Stimulated activated CD4-positive, alpha-beta T cell treated with anti-CD3 and anti-CD28 coated beads, Interleukin-4, amount 100 ng/mL, for 48 hours (primary cell): Measurements from ENCODE around the gene DICER1.
"Not testable (repeated sequence)": the region's sequence is repeated elsewhere in the genome, so short reads cannot be mapped to it uniquely, and the experiment has no call there.

ENCODE experiments used
- DNase-seq, 2 donors: peaks; one replicate each; pipeline ENCODE4 v3.0.0-alpha.2; 2020; ENCODE audit warnings: low read depth in 2 of 2

DICER1 gene

DNA sequence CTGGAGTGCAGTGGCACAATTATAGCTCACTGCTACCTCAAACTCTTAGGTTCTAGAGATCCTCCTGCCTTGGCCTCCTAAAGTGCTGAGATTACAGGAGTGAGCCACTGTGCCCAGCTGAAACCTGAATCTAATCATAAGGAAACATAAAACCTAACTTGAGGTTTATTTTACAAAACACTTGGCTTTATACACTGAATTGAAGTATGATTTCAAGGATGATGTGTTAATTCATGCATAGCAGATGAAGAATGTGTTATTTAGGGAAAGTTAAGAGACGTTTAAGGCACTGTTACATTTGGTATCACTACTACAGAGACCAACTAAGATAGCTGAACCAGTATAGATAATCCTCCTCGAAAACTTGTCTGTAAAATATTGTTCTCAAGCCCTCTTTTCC lies 6.4 kb downstream of the DICER1 start:
- DNase-seq: no peak

DNA sequence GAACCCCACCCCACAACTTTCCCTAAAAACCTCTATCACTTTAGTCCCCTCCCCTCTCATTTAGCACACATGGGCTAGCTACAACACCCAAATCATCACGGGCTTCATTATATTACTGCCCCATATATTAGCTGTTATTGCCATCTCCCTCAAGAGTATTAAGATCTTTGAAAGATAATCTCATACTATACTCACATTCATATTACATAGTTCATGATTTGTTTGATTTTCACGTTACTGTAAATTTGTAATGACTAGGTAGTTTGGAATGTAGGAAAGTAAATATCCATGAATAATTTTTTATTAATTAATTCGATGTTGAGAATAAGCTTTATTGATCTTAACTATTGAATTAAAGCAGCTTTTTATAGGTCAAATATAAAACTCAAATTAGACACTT lies 7.9 kb downstream of the DICER1 start:
- DNase-seq: no peak

DNA sequence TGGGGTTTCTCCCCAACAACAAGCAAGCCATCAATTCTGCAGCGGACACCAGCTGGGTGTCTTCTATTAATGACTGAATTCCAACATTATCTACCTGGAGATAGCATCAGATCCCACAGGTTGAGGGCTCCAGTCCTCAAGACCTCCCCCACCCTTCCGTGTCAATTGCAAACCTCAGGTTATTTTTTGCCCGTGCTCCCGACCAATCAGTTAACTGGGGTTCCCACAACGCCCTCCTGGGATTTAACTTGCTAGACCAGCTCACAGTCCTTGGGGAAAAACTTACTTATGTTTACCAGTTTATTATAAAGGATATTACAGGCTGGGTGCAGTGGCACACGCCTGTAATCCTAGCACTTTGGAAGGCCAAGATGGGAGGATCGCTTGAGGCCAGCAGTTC lies 9.7 kb downstream of the DICER1 start:
- no peak for DNase-seq

DNA sequence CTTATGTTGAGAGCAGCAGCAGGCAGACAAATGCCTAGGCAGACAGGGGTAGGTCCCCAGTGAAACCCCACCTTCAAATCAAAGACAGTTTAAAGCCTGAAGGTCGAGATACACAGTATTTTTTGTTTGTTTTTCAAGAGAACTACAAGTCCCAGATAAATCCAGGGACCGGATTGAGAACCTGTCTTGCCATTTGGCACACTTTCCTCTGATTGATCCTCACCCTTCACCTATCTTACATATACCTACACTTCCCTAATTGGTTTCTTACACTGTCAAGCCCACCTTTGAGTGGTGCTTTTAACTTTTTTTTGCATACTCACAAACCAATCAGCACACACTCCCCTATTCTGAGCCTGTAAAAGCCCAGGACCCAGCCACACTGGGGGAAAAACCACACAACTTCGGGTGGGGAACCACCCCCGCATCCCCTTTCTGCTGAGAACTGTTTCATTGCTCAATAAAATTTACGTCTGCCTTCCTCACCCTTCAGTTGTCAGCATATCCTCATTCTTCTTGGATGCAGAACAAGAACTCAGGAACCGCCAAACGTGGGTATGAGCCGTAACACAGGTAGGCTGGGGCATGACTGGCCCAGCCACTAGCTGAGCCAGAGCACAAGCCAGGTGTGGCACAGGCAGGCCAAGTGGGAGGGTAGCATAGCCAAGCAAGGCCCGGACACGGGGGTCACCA lies 11.1 kb downstream of the DICER1 start:
- DNase-seq: no peak

DNA sequence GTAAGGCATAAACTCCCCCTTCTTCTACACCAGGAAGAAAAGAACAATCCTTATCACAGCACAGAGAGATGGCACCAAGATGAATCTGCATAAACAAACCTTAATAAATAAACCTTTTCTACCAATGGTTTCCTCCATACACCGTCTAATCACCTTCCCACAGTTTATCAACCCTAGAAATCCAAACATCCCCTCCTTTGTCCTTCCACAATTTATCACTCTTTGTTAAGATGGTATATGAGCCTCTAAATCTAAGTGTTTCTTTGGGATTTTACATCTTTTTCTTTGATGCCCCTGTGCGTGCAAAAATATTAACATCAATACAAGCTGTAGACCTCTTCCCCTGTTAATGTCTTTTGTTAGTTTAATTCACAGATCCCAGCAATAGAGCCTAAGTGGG lies 12.5 kb downstream of the DICER1 start:
- no peak for DNase-seq

DNA sequence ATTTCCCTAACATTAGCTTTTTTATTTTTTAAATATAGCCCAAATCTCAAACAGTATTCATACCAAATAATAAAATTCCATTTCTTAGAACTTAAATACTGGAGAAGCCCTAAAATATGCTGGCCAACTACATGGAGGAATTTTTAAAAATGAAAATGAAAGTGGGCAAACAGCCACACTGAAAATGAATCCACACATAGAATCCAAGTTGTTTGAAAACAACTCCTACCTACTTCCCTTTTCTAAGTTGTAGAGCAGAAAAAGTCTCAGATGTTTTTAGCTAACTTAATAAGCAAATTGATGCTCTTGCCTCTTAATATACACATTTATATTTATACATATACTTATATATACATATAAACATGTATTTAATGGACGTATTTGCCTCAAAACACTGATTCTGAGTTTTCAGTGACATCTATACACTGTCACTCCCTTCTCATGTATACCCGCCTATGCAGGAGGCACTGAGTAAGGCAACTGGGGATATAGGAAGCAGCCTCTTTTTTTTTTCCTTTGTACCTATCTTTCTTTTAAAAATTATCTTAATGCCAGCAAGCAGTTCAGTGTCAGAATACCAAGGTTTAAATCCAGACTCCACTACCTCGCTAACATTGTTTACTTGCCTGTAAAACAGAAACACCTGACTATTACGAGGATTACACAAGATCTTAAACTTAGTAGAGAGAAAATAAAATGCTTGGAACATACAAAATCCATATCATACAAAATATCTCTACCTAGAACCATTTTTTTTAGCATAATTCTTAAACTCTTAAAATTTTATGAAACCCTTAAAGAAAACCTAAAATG lies 13.3 kb downstream of the DICER1 start:
- no peak for DNase-seq

DNA sequence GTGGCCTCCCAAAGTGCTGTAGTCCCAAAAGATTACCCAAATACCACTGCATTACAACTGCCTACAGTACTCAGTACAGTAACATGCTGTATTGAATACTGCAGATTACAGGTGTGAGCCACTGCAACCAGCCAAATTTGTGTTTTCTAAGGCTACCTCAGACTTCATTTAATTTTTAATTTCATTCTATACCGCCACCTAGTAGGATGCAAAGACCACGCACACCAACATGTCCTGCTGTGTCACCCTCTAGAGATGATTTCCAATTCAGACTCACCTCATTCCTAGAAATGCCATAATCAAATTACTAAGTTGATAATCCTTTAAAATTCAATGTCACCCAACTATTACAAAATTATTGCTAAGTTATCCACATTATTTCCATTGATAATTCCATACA lies 15.1 kb downstream of the DICER1 start:
- no peak for DNase-seq

DNA sequence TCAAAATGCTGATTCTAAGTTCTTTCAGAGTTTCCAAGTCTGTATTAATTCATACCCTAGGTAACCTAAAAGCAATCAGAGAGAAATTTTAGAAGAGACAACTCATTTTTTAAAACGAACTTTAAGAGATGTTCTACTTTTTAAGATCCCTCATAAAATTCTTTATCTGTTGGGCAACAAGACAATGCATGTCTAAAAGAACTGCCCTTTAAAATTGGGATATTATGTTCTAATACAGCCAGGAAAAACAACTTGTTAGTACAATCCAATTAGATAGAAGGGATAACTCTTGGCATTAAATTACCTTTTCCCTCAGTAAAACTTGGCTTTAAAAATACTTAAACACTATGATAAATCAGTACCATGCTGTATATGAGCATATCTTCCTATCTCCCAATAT lies 15.6 kb downstream of the DICER1 start:
- no peak for DNase-seq

DNA sequence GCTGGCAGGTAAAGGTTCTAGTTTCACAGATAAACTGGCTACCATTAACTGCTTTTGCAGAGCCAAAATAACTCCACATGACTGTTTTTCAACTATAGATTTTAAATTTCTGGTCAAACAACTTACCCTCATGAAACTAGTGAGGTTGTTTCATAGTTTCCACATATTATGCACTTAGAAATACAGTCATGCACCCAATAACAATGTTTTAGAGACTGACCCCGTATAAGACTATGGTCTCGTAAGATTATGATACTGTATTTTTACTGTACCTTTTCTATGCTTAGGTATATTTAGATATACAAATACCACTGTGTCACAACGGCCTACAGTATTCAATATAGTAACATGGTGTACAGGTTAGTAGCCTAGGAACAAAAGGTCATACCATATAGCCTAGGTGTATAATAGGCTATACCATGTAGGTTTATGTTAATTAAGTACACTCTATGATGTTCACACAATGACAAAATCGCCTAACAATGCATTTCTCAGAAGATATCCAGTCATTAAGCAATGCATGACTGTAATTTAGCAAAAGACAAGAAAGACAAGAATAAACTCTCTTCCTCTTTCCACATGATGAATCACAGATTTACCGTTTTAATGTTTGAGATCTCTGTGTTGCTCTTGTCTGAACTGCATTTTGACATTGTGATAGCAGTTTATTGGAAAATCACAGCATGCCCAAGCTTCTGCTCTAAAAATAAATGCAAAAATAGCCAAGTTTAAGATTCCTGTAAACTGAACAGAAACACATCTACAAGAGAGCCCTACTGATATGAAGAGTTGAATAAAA lies 17.1 kb downstream of the DICER1 start:
- no peak for DNase-seq

DNA sequence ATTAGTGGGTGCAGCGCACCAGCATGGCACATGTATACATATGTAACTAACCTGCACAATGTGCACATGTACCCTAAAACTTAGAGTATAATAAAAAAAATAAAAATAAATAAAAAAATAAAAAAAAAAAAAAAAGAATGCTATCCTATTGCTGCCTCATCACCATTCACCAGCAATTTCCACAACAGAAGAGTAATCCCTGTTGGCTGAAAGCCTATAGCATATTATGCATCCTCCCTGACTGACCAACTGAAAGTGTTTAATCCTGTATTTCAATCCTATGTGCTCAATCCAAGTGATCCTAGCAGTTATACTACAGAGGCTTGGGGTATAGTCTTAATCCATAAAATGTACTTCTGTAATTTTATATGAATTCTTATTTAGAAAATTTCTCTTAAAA lies 18.5 kb downstream of the DICER1 start:
- no peak for DNase-seq

DNA sequence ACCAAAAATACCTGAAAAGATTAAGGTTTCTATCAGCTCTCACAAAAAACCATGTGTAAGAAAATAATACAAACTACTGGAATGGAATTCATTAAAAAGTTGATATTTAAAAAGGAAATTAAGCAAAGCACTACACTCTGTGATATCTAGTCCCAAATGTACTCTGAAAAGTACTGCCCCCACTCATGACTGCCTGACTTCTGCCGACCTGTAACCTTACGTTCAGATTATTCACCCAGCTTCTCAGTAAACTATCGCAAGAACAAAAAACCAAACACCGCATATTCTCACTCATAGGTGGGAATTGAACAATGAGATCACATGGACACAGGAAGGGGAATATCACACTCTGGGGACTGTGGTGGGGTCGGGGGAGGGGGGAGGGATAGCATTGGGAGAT lies 18.9 kb downstream of the DICER1 start:
- DNase-seq: not testable (repeated sequence)

DNA sequence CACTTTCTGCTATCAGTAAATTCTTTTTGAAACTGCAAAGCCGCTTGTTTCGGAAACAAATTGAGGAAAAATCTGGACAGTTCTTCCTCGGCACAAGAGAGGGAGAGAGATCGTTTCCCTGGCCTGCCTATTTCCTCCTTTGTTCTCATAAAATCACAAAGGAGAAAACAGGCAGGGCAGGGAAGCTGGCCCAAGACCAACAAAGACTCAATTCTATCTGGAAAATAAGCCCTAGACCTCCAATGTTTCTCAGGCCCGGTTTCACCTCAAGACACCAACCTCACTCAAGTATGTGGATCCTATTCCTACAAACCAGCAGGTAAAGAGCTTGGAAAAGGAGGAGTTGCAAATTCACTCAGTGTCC lies 19.5 kb downstream of the DICER1 start:
- DNase-seq: no peak

DNA sequence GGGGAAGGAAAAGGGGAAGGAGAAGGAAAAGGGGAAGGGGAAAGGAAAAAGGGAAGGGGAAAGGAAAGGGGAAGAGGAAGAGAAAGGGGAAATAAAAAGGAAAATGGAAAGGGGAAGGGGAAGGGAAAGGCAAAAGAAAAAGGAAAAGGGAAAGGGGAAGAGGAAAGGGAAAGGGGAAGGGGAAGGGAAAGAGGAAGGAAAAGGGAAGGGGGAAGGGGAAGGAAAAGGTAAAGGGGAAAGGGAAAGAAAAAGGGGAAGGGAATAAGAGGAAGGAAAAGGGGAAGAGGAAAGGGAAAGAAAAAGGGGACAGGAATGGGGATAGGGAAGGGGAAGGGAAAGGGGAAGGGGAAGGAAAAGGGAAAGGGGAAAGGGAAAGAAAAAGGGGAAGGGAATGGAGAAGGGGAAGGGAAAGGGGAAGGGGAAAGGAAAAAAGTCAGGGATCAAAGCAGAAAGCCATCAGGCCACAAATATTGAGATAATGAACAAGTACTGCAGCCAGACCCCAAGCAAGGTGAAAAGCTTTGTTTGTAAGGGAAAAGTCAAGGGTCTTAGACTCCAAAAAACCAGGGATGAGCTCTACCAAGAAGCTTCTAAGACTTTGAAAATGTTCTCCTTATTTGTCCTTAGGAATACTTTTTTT lies 20.0 kb downstream of the DICER1 start:
- DNase-seq: no peak

DNA sequence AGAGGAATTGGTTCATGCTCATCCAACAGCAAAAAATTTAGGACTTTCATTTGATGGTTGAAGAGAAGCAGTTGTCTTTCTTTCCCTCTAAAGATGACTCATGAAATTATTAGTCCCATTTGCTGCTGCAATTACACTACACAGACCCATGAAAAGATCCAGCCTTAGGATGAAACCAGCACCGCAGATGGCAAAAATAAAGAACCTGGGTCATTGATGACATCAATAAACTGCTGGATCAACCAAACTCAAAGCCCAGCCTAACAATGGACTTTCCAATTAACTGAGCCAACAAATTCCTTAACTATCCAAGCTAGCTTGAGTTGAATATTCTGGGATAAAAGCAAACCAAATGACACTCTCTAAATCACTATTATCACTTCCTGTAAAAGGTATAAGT lies 20.7 kb downstream of the DICER1 start:
- no peak for DNase-seq

DNA sequence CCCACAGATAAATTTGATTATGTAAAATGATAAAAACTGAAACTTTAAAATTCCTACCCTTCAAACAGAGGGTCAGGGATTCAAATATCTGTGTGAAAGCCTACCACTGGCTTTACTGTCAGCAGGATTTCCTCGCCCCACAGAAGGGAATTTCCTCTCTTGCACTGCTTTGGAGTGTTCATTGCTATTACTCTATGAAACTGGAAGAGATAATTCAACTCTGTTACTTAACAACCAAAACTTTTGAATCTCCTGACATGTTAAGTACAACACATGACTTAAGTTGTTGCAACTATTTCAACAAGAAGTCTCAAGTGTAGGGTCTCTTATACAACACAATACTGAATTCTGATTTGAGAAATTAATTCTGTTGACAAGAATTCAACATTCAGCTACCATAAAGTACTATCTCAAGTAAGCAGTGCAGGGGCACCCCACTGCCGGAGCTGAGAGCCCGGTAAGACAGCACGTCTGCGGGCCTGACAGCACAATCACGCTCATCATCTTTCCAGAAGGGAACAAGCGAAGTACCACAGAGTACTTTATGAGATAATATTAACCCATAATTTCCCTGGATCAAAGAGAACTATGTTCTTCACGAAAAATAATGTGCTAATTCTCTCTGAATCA lies 22.9 kb downstream of the DICER1 start:
- no peak for DNase-seq

DNA sequence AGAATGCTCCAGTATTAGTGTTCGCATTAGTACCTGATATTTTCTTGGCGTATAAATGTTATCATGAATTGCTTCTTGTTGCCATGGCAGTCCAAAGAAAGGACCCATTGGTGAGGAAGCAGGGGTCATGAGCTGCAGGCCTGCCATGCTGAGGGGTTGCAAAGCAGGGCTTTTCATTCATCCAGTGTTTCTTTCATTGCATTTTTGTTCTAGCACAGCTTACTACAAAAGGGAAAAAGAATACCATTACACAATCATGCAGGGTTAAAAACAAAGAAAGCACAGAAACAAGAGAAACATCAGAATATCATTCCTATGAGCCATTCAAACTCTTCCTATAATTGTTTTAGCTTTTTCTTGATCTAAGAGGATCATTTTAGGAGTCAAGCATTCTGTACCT lies 24.0 kb downstream of the DICER1 start:
- DNase-seq: no peak

DNA sequence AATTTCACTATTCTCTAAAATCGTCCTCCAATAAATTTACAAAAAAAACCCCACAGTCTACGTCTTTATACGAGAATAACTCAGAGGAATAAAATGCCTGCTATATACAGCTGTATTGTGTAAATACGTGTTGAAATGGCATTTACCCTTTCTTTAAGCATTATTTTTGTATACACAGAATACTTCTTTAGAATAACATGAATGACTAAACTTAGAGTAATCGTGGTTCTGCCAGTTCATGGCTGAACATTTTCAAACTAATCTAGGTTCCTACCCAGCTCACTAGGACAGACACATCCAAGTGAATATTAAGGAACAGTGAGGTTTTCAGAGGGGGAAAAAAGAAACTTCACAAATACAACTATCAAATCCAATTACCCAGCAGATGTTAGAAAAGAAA lies 24.6 kb downstream of the DICER1 start:
- DNase-seq: no peak

DNA sequence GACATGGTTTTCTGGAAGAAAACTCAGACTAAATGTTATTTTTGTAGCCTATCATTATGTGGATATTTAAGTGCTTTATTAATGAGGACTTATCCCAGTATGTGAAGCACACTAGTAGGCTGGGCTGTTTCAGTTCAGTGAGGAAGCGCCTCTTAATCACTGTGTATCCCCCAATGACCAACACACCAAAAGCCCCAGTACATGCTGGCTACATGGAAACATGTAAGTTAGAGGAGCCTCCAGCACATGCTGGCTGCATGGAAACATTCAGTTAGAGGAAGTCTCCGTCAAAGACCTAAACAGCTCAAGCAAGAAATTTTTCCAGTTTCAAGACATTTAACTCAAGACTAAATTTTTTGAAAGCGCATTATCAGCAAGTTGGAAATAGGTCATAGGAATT lies 26.8 kb downstream of the DICER1 start:
- no peak for DNase-seq

DNA sequence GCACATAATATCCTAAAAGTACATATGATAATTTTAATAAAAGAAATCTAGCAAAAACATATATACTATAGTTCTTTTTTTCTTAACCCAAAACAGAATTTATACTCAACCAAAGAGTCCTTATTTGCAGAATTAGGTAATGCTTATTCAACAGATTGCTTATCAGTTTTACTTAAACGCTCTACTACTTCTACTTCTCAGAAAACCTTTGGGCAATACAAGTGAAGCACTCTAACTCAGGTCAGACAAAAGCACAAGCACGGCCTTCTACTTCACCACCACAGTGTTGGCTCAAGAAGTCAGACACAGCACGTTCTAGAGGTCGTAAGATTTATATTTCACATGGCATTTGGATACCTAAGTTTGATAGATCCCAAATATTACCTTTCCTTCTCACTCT lies 29.2 kb downstream of the DICER1 start:
- DNase-seq: no peak

DNA sequence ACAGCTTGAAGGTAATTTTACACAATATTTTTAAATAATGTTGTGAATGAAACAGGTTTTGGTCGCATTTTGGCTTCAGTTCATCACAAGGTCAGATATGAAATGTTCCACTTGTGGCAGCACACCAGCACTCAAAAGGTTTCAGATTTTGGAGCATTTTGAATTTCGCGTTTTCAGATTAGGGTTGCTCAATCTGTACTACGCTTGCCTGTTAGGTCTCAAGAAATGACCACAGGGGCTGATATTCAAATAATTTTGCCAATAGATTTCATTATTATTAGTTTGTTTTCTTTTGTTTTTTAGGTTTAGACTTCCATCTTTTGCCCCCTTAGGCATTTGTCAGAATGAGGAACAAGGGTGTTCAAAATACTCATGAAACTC lies 29.8 kb downstream of the DICER1 start:
- no peak for DNase-seq

DNA sequence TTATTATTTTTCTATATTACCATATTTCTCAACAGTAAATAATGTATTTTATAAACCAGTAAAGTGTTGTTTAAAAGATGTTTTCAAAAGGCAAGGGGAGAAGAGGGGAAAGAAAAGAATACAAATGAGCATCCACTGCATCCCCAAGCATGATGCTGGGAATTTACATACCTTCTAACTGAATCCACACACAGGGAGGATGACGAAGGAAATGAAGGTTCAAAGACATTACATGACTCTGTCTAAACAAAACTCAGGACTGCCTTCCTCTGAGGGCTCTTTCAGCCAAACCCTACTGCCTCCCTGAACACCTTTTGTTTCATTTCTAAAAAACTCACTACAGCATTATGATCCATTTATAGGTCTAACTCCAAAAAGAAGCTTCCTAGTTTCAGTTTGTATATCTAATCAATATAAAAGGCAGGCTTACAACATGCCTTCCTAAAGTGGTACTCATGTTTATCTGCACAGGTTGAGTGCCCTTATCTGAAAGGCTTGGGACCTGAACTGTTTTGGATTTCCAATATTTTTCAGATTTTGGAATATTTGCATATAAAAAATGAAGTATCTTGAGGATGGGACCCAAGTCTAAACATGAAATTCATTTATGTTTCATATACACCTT lies 30.3 kb downstream of the DICER1 start:
- no peak for DNase-seq
